Ureter (tissue), 1 donor: ENCODE measurements around the gene TTC23L. TPM values are rescaled to one million over a fixed set of nuclear protein-coding genes. Genes with fewer than 3 reads are reported as not detected.

Experiments
- DNase-seq: peaks from one replicate; pipeline ENCODE4 v3.0.0-alpha.2; 2020; ENCODE audit warnings: low spot score
- total RNA-seq: library from RNA; stranded (reverse); gene quantifications from one replicate; pipeline ENCODE4 v1.2.4, GENCODE V29; 2023
- donor health status: DM: yes; HTN: yes; CAD: no.

TTC23L gene
- total RNA-seq, 1 donor from 2014 or later, result 2.8 TPM

GRCh38 chr5:34870382-34870781 is 31.4 kb downstream of the TTC23L start:
- no peak for DNase-seq

- DNase-seq, result no peak
Observed at GRCh38 chr5:34876275-34876674, 37.3 kb downstream of the TTC23L start.

GRCh38 chr5:34881246-34881645 is 42.3 kb downstream of the TTC23L start:
- DNase-seq, result no peak

GRCh38 chr5:34886392-34887119 is 47.6 kb downstream of the TTC23L start:
- no peak for DNase-seq

GRCh38 chr5:34889394-34889793 is 50.4 kb downstream of the TTC23L start:
- DNase-seq, result no peak

GRCh38 chr5:34891981-34892380 is 53.0 kb downstream of the TTC23L start:
- DNase-seq, result no peak

- no peak for DNase-seq
Observed at GRCh38 chr5:34892414-34892813, 53.5 kb downstream of the TTC23L start.

- DNase-seq, result no peak
Observed at GRCh38 chr5:34894716-34895115, 55.8 kb downstream of the TTC23L start.

- DNase-seq, result no peak
Observed at GRCh38 chr5:34895641-34896419, 56.9 kb downstream of the TTC23L start.

- DNase-seq, result no peak
Observed at GRCh38 chr5:34897646-34898045, 58.7 kb downstream of the TTC23L start.

- peak; percentile 63 for DNase-seq
Observed at GRCh38 chr5:34898258-34898895, 59.4 kb downstream of the TTC23L start.

GRCh38 chr5:34899066-34899465 is 60.1 kb downstream of the TTC23L start:
- no peak for DNase-seq

GRCh38 chr5:34900652-34901051 is 61.7 kb downstream of the TTC23L start:
- DNase-seq, result no peak

- no peak for DNase-seq
Observed at GRCh38 chr5:34903260-34903659, 64.3 kb downstream of the TTC23L start.

- DNase-seq, result no peak
Observed at GRCh38 chr5:34905564-34905963, 66.6 kb downstream of the TTC23L start.

- no peak for DNase-seq
Observed at GRCh38 chr5:34913072-34913471, 74.1 kb downstream of the TTC23L start.

GRCh38 chr5:34914671-34915138 is 75.7 kb downstream of the TTC23L start:
- DNase-seq, result no peak

- peak; percentile 97 for DNase-seq
Observed at GRCh38 chr5:34915139-34915855, 76.3 kb downstream of the TTC23L start, which contains the start of the genes BRIX1 and RAD1. Gene BRIX1 (plus strand): TSS chr5:34915711. CDS start chr5:34915739, 28 bp downstream. Gene RAD1 (minus strand): TSS chr5:34915504. CDS start chr5:34914892, 612 bp downstream.

GRCh38 chr5:34915856-34916192 is 76.9 kb downstream of the TTC23L start:
- no peak for DNase-seq

- DNase-seq, result no peak
Observed at GRCh38 chr5:34916518-34916917, 77.6 kb downstream of the TTC23L start.

GRCh38 chr5:34918025-34918424 is 79.1 kb downstream of the TTC23L start:
- DNase-seq, result no peak

- DNase-seq, result no peak
Observed at GRCh38 chr5:34919077-34919476, 80.1 kb downstream of the TTC23L start.
